ENCODE results near the gene CCR7.

Gene CCR7

DNA sequence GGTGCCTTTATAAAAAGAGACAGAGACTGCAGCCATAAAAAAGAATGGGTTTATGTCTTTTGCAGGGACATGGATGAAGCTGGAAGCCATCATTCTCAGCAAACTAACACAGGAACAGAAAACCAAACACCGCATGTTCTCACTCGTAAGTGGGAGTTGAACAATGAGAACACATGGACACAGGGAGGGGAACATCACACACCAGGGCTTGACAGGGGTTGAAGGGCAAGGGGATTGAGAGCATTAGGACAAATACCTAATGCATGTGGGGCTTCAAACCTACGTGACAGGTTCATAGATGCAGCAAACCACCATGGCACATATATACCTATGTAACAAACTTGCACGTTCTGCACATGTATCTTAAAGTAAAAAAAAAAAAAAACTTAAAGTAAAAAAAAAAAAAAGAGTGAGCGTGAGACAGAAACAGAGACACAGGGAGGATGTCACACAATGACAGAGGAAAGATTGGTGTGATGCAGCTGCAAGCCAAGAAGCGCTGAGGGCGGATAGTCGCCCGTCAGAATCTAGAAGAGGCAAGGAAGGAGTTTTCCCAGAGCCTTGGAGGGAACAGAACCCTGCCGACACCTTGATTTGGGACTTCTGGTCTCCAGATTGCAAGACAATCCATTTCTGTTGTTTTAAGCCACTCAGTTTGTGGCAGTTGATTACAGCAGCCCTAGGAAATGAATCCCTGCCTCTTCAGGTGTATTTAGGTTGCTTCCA, 36.4 kb downstream of the CCR7 start:
- TF ChIP-seq, protein P1, sequence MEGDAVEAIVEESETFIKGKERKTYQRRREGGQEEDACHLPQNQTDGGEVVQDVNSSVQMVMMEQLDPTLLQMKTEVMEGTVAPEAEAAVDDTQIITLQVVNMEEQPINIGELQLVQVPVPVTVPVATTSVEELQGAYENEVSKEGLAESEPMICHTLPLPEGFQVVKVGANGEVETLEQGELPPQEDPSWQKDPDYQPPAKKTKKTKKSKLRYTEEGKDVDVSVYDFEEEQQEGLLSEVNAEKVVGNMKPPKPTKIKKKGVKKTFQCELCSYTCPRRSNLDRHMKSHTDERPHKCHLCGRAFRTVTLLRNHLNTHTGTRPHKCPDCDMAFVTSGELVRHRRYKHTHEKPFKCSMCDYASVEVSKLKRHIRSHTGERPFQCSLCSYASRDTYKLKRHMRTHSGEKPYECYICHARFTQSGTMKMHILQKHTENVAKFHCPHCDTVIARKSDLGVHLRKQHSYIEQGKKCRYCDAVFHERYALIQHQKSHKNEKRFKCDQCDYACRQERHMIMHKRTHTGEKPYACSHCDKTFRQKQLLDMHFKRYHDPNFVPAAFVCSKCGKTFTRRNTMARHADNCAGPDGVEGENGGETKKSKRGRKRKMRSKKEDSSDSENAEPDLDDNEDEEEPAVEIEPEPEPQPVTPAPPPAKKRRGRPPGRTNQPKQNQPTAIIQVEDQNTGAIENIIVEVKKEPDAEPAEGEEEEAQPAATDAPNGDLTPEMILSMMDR (IDR thresholded peaks at IDR 0.05): no peak

- TF ChIP-seq, protein P1 (IDR thresholded peaks at IDR 0.05): no peak
Observed at GRCh38 chr17:40526668-40527067, 38.6 kb downstream of the CCR7 start.

GRCh38 chr17:40525294-40525693, 40.0 kb downstream of the CCR7 start:
- TF ChIP-seq, protein P1 (IDR thresholded peaks at IDR 0.05): no peak

DNA sequence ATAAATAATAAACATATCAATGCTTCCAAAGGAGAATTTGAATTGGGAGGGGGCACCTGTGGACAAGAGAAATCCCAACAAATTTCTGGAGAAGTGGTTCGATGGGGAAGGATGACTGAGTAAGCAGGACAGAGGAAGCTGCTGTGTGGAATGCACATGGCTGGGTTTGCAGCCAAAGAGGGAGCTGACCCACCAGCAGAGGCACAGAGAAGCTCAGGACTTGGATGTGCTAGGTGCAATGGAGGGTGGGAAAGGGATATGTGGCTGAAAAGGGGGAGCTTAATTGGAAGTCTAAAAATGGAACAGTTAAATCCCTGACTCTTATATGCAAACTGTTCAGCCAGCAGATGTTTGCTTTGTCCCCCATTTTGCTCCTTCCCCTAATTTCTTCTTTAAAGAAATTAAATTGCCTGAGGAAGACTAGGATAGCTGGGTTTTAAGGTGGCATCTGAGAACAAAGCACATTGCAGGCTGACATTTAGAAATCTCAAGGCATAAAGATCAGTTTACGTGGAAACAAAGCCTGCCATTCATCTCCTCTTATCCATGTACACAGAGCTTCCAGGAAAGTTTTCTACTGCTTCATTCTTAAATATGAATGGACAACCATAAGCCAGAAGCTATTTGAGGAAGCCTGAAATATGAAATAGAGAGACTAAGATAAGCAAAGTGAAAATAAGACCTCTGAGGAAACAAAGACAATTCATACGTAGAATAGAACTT, 40.9 kb downstream of the CCR7 start:
- TF ChIP-seq, protein P1 (IDR thresholded peaks at IDR 0.05): no peak

- TF ChIP-seq, protein P1 (IDR thresholded peaks at IDR 0.05): no peak
Observed at GRCh38 chr17:40522961-40523310, 42.3 kb downstream of the CCR7 start.

DNA sequence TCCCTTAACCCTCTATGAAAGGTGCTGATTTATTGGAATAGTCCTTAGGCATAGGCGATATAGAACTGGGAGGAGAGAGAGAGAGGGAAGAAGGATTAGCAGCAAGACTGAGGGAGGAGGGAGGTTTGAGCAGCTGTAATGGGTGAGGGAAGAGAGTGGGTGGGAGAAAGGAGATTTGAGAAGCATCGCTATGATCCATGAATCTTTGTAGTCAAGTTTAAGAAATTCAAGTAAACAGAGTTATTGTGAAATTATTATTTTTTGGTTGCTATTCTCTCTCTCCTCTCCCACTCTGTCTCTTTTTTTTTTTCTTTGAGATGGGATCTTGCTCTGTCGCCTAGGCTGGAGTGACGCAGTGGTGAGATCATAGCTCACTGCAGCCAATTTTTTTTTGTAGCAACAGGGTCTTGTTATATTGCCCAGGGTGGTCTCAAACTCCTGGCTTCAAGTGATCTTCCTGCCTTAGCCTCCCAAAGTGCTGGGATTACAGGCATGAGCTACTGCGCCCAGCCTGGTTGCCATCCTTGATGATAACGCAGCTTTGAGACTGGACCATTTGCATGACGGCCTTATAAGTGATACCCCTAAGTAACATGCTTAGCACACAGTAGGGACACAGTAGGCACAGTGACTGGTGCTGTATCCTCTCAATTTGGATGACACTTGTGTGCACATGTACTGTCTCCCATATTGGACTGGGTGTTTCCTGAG, 42.9 kb downstream of the CCR7 start:
- TF ChIP-seq, protein P1 (IDR thresholded peaks at IDR 0.05): no peak

DNA sequence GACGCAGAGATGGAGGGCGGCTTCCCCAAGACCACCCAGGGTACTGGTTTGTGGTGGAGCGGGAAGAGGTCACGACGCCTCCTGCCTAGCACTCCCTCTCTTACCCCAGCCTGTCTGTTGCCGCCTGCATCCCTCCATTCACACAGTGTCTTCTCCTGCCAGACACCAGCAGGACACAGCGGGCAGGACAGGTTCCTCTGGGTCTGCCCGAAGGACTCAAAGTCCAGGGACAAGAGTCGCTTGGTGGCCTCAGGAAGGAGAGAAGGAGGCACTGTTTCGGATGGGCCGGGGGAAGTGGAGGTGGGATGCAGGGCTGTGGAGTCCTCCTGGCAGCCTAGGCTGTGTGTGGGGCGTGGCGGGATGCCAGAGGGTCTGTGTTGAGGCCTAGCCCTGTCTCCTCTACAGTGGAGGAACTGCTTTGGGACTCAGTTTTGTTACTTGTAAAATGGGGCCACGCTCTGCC, 44.2 kb downstream of the CCR7 start:
- TF ChIP-seq, protein P1 (IDR thresholded peaks at IDR 0.05): no peak

Data from LNCAP (cell line).